A673 (cell line): ENCODE results near the gene EXOC2.

ENCODE experiments used
- EZH2 ChIP-seq: fragments of 200-600 bp; sonication (generic); IDR thresholded peaks from 2 replicates; pipeline ENCODE4 v1.6.1; 2017; ENCODE audit warnings: borderline replicate concordance, low read depth, mild to moderate bottlenecking, mixed read lengths, antibody characterized with exemption, low read length; ENCODE audit not compliant: poor library complexity, severe bottlenecking
- TF ChIP-seq, protein P1 (sequence below): fragments of 300-800, 200-600 bp; sonication (generic); conservative IDR thresholded peaks from 2 replicates; pipeline ENCODE4 v1.5.1; 2017; ENCODE audit warnings: low read depth, mild to moderate bottlenecking, antibody characterized with exemption, low read length, moderate library complexity, mixed read lengths

DNA sequence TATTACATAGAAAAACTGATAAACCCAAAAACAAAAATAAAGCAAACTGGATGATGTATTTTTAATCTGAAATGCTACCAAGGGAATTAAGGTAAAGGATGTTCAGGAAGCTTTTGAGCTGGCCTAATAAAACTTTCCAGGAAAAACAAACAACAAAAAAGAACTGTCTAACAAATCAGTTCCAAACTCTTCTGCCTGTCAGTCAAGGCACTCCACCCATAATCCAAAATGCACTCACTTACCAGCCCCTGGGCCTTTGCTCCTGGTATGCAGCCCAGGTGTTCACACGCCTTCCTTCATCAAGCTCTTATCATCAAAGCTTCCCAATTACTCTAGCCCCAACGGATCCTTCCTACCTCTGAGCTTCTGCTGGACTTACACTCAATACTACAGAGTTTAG is 3.7 kb downstream of the EXOC2 start:
- TF ChIP-seq, protein P1, sequence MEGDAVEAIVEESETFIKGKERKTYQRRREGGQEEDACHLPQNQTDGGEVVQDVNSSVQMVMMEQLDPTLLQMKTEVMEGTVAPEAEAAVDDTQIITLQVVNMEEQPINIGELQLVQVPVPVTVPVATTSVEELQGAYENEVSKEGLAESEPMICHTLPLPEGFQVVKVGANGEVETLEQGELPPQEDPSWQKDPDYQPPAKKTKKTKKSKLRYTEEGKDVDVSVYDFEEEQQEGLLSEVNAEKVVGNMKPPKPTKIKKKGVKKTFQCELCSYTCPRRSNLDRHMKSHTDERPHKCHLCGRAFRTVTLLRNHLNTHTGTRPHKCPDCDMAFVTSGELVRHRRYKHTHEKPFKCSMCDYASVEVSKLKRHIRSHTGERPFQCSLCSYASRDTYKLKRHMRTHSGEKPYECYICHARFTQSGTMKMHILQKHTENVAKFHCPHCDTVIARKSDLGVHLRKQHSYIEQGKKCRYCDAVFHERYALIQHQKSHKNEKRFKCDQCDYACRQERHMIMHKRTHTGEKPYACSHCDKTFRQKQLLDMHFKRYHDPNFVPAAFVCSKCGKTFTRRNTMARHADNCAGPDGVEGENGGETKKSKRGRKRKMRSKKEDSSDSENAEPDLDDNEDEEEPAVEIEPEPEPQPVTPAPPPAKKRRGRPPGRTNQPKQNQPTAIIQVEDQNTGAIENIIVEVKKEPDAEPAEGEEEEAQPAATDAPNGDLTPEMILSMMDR: no peak
- TF ChIP-seq EZH2: no peak
